AML-193 (cell line): Measurements from ENCODE around the gene TRPC4AP.
A peak's percentile ranks its signal among the peaks of the same experiment; 100 is the strongest.

Experiments used
- DNase-seq, 2 experiments: peaks; one replicate each; lab custom pipeline; 2025; lab: John Stamatoyannopoulos, UW

TRPC4AP gene, protein sequence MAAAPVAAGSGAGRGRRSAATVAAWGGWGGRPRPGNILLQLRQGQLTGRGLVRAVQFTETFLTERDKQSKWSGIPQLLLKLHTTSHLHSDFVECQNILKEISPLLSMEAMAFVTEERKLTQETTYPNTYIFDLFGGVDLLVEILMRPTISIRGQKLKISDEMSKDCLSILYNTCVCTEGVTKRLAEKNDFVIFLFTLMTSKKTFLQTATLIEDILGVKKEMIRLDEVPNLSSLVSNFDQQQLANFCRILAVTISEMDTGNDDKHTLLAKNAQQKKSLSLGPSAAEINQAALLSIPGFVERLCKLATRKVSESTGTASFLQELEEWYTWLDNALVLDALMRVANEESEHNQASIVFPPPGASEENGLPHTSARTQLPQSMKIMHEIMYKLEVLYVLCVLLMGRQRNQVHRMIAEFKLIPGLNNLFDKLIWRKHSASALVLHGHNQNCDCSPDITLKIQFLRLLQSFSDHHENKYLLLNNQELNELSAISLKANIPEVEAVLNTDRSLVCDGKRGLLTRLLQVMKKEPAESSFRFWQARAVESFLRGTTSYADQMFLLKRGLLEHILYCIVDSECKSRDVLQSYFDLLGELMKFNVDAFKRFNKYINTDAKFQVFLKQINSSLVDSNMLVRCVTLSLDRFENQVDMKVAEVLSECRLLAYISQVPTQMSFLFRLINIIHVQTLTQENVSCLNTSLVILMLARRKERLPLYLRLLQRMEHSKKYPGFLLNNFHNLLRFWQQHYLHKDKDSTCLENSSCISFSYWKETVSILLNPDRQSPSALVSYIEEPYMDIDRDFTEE

DNA sequence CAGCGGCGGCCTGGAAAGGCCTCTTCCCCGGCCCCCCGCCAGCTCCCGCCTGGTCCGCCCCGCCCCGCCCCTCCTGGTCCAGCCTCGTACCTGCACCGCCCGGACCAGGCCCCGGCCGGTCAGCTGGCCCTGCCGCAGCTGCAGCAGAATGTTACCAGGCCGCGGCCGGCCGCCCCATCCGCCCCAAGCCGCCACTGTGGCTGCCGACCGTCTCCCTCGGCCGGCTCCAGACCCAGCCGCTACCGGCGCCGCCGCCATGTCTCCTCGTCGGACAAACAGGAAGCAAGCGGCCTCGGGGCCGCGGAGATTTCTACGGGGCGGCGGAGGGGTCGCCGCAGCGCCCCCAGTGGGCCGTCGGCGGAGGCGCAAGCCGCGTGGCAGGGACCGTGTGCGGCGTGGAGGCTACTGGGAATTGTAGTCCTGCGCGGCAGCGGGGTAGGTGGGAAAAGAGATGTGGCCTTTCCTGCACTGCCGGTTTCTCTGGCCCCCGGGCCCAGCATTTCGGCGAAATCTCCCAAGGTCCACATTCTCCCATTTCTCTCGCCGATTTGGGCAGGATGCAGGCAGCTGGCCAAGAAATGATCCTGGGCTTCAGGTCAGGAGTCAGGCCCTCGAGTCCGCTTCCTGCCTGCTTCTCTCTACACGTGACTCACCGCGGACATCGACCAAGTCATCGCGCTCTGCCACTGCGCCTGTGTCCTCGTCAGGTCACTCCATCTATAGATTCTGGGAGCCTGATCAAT lies at the start of gene TRPC4AP:
TSS of gene TRPC4AP (minus strand) at position 284 of the 743 bp plus-strand sequence. CDS start at position 258, 26 bp downstream.
- peak; percentile 76 to 87 for DNase-seq

DNA sequence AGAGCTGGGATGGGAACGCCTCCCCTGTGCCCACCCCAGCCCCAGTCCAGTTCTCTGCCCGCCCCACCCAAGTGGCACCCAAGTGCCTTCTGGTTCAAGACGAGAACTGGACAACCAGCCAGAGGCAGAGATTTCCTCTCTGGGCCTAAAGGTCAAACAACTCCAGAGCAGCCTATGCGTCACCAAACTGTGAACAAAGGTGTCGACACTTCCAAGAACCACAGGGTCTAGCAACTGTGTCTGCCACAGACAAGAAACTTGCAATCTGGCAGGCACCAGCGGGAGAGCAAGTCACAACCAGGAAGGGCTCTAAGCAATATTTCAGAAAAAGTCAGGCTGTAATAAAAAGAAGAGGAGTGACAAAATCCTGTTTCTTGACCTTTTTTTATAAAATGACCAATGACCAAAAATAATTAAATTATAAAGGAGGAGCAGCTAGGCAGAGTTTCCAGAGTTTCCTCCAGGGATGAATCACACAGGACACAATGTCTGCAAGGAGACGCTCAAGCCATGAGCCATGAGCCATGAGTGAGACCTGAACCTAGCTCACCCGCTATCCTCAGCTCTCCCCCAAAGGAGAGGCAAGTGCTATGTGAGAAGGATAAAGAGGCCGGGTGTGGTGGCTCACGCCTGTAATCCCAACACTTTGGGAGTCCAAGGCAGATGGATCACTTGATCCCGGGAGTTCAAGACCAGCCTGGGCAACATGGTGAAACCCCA lies 43.4 kb upstream of the TRPC4AP start:
- peak; percentile 5 to 17 for DNase-seq

DNA sequence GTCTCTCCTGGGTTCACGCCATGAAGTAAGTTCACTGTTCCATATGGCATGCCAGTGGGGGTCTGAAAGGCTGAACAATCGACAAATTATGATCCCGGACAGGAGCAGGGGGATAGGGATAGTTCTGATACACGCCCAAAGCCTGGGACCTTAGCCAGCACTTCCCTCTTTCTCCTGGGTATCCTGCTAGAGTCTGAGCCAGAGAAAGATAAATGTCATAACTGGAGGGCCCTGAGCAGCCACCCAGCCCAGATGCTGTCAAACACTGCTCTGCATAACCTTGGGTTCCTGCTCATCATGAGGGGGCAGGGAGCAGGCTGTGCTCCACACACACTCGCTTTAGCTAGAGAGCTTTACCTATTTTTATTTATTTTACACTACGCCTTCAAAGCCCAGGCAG lies 42.3 kb upstream of the TRPC4AP start:
- DNase-seq = no peak

DNA sequence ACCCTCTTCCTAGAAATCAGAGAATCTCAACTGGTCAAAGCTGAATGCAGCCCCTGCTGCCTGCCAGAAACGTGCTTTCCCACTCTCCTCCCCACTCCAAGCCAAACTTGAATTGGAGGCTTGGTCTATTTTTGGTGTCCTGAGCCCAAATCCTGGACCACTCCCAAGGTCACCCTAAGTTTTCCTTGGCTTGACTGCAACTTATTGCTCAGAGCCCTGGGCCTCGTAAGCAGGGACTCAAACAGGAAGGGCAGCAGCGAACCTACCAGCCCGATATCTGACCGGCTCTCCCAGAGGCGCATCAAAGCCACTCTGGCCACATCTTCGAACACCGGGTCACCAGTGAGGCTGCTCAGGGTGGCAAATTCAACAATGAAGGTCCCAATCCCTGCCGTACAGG lies 41.9 kb upstream of the TRPC4AP start:
- DNase-seq = no peak

DNA sequence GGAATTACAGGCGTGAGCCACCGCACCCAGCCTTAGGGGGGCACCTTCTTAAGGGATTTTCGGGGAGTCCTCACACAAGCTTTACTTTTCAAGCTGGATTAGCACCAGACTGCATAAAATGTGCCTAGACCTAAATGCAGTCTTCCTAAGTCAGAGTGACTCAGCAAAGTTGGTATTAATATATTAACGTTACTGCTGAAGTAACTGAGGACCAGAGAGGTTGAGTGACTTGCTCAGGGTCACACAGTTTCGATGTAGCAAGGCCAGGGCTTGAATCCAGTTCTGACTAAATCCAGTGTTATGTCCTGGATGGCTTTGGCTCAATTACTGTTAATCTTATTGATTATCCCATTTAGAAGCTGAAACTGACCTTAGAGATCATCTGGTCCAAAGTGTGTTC lies 41.1 kb upstream of the TRPC4AP start:
- DNase-seq = no peak

DNA sequence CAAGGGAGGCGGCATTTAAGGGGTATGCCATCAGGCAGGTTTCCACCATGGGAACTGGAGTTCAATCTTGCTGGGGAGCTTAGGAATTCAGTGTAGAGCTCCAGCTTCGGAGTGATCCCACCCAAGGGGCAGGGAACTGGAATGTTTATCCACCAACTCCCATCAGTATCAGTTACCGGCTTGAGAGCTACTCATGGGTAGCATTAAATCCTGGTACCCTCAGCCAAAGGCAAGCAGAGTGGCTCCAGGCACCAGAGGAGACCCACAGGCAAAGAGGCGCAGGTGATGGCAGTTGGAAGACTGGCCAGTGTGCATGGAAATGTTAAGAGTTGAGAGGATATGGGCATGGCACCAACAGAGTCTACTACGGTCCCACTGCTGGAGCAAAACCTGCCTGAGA lies 40.4 kb upstream of the TRPC4AP start:
- DNase-seq = no peak

DNA sequence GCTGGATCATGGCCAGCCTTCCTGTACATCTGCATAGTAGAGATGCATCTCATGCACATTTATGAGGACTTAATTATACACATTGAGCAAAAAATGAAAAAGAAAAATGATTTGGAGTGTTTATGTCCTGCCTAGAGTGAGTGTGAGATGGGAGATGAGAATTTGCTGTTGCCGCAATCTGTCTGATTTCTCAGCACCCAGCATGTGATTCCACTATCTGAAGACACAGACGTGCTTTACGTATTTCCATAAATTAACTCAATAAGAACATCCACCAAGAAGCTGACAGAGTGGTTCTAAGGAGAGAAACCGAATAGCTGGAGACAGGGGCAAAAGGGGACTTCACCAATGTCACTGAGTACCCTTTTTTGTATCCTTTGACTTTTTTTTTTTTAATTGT lies 39.3 kb upstream of the TRPC4AP start:
- DNase-seq = no peak

DNA sequence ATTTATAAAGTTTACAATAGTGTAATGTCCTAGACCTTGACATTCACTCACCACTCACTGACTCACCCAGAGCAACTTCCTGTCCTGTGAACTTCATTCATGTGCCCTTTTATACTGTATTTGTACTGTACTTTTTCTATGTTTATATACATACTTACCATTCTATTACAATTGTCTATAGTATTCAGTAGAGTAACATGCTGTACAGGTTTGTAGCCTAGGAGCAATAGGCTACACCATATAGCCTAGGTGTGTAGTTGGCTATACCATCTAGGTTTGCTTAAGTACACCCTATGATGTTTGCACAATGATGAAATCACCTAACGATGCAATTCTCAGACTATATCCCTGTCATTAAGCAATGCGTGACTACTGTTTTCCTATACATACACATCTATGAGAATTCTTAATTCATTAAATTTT lies 37.1 kb upstream of the TRPC4AP start:
- peak; percentile 52 to 53 for DNase-seq

DNA sequence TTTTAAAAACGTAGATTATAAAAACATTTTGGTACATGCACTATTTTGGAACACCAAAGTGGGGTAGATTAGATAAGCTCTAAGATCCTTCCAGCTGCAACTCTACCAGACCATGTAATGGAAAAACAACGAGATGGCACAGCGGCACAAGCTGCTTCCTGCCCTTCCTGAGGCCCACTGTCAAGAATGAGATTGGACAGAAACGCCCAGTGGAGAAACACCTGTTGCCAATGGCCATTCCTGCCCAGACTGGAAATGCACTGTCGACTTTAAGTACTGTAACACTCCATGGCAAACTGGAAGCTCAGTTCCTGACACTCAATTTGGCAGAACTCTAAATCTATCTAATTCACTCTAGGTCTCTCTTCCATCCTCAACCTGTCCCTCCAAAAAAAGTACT lies 33.1 kb upstream of the TRPC4AP start:
- no peak for DNase-seq

DNA sequence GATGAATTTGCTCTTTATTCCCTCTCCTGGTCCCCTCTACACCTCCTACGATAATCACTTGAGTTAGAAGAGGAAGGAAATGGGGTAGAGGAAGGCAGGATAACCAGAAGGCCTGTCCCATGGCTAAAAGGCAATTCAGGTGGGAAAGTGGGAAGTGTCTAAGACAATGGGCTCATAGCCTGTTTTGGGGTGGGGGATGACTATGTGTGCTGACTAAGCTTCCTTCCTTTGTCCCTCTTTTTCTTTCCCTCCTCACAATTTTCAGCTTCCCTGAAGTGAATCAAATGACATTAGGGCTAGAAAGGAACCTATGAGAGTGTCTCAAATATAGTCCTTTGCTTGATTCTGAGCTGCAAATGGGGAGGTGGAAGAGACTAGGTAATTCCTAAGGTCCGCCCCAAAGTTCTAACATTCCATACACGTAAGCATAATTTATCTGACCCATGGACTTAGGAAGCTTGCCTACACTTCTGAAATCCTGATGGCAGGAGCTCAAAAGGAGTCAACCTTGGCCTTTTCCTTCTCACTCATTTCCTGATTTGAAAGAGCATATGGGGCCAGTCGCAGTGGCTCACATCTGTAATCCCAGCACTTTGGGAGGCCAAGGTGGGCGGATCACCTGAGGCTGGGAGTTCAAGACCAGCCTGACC lies 30.3 kb upstream of the TRPC4AP start:
- no peak for DNase-seq

DNA sequence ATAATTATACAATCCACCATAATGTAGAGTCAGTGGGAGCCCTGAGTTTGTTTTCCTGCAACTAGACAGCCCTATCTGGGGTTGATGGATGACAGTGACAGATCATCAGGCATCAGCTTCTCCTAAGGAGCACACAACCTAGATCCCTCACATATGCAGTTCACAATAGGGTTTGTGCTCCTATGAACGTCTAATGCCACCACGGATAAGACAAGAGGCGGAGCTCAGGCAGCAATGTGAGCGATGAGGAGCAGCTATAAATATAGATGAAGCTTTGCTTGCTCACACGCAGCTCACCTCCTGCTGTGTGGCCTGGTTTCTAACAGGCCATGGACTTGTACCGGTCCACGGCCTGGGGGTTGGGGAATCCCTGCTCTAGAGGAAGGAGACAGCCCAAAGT lies 28.6 kb upstream of the TRPC4AP start:
- no peak for DNase-seq

DNA sequence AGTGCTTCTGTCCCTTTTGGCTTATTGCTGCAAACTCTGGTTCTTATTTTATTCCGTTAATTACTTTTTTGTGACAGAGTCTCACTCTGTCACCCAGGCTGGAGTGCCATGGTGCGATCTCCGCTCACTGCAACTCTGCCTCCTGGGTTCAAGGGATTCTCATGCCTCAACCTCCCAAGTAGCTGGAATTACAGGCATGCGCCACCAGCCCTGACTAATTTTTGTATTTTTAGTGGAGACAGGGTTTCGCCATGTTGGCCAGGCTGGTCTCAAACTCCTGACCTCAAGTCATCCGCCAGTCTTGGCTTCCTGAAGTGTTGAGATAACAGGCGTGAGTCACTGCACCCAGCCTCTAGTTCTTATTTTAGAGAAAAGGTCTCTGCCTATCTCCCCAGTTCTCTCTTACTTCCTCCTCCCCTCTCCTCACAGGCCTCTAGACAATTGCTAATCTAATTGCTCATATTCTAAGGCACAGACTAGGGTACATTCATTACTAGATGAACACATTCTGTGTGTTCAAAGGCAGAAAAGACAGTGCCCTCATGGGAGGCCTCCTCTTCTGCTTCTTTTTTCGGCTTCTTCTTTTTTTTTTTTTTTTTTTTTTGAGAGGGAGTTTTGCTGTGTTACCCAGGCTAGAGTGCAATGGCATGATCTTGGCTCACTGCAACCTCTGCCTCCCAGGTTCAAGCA lies 27.6 kb upstream of the TRPC4AP start:
- DNase-seq = peak; percentile 5 to 12

DNA sequence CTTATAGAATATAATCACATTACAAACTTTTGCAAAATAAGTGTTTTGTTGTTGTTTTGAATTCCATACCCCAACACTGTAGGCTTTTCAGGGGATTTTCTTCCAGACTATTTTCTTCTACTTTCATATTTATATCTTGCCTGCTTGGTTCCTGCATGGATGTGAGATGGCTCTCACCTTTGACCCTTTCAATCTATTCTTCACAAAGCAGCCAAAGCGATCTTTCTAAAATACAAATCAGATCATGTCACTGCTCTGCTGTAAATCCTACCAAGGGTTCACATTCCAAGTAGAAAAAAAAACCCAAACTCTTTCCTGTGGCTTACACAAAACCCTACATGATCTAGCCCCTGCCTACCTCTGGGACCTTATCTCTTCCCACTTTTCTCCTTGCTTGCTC lies 25.0 kb upstream of the TRPC4AP start:
- DNase-seq = no peak

DNA sequence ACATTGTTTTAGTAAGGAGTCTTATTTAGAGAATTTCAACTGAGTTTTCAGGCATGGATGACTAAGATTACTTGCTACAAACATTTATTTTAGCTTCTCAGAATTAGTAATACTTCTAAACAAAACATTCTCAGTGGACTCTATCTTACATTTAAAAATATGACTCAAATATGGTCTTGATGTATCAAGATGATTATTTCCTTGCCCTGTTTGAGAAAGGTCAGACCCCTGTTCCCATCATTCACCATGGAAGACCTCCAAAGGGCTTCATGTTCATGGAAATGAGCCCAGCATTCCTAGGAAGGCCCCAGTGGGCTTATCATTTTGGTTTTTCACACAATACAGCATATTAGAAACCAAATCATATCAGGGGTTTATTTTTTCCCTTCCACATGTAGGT lies 24.6 kb upstream of the TRPC4AP start:
- no peak for DNase-seq

DNA sequence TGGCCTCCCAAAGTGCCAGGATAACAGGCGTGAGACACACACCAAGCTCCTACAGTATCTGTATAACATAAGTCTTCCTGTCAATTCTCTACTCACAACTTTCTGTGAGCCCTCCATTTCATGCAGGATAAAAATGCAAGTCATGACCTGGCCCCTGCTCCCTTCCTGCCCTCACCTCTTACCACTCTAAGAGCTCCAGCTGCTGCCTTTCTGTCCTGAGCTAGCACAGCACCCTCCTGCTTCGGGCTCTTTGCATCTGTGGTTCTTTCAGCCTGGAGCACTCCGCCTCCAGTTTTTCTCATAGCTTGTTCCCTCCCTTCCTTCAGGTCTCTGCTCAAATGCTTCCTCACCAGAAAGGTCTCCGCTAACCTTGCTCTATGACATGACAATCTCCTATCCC lies 23.7 kb upstream of the TRPC4AP start:
- DNase-seq = no peak

DNA sequence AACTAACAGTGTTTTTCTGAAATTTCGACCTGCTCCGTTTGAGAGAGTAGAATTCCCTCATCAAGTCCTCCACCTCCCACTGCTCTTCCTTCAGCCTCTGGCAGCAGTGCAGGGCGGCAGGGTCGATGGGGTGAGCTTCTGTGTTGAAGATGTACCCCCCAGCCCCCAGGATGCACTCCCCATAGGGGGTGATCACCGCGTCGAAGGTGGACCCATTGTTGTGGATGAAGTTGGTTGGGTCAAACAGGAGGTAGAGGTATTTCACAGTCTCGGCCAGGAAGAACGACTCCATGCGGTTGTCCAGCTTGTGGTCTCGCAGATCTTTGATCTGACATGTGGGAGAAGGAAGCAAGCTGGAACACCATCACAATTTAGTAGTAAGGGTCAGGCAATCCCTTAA lies 23.0 kb upstream of the TRPC4AP start:
- no peak for DNase-seq

DNA sequence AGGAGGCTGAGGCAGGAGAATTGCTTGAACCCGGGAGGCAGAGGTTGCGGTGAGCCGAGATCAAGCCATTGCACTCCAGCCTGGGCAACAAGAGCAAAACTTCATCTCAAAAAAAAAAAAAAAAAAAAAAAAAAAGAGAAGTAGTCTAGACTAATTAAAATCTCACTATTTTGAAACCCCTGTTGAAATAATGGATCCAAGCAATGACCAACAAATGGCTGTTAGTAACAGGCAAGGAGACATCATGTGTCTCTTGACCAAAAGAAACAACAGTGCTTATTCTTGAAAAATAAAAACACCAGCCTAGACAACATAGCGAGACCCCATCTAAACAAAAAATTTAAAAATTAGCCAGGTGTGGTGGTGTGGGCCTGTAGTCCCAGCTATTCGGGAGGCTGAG lies 19.7 kb upstream of the TRPC4AP start:
- peak; percentile 31 for DNase-seq

DNA sequence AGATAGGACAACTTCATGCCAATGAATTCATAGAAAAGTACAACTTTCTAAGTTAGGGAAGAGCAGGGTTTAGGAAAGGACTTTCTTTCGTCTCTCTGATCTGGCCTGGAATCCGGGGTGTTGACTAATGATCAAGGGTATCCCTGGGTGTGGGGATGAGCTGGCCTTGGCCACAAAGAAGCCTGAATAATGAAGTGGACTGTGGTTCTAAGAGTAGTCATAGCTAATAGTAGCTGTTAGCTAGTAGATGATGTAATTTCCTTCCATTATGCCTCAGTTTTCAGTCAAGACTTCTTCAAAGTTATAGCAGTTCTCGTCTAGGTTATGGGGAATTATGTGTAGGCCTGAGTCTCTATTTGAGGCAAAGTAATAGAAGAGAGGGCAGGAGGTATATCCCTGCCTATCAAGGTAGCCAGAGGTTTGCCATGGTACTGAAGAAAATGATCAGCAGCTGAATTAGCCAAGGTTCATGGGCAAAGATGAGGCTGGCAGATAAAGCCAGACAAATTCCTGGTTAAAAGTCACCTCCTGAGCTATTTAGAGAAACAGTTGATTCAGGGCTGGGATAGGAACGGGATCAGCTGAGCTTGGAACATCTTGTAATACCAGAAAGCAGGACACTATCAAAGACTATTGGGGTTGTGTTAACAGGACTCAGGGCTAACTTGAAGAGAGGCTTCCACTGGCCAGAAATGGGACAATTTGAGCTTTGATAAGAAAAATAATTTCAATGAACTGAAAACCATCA lies 18.7 kb upstream of the TRPC4AP start:
- peak; percentile 3 to 18 for DNase-seq

DNA sequence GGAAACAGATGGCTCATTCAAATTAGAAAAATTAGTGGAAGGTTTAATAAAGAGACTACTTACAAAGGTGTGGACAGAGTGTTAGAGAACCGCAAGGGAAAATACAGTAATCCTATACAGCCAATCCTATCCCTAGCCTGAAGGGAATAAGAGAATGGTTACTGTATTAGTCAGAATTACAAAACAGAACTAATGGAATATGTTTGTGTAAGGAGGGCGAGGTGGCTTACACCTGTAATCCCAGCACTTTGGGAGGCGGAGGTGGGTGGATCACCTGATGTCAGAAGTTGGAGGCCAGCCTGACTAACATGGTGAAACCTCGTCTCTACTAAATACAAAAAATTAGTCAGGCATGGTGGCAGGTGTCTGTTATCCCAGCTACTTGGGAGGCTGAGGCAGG lies 16.3 kb upstream of the TRPC4AP start:
- DNase-seq = no peak

DNA sequence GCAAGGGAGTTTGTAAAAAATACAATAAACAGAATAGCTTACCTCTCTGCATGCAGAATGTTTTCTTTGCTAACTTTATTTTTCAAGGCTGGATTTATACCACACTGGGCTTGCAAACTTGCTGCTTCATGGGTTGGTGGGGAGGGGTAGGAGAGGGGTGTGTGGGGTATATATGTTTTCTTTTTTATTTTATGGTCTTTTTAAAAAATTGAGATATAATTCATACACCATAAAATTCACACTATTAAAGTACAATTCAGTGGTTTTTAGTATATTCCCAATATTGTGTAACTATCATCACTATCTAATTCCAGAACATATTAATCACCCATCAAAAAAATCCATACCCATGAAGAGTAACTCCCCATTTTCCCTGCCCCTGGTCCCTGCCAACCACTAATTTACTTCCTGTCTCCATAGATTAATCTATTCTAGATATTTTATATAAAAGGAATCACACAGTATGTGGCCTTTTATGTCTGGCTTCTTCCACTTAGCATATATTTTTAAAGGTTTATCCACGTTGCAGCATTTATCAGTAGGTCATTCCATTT lies 14.3 kb upstream of the TRPC4AP start:
- no peak for DNase-seq
